Esophagus squamous epithelium (tissue), 4 donors: Measurements from ENCODE around the gene KIDINS220.

Experiments
- CTCF ChIP-seq, 6 experiments: fragments of 450-650 bp in 4 of 6; fragments of 200-600 bp in 2 of 6; sonication (generic) in 2 of 6; IDR thresholded peaks; one replicate each; pipeline ENCODE4 v1.5.1; 2016 to 2019; ENCODE audit warnings: antibody characterized with exemption in 6 of 6, mild to moderate bottlenecking in 4 of 6, moderate library complexity in 4 of 6
- POLR2A ChIP-seq, 4 donors: fragments of 450-650 bp; IDR thresholded peaks; one replicate each; pipeline ENCODE4 v1.6.1; 2017; ENCODE audit warnings: antibody characterized with exemption in 4 of 4, mild to moderate bottlenecking in 4 of 4, moderate library complexity in 3 of 4

DNA sequence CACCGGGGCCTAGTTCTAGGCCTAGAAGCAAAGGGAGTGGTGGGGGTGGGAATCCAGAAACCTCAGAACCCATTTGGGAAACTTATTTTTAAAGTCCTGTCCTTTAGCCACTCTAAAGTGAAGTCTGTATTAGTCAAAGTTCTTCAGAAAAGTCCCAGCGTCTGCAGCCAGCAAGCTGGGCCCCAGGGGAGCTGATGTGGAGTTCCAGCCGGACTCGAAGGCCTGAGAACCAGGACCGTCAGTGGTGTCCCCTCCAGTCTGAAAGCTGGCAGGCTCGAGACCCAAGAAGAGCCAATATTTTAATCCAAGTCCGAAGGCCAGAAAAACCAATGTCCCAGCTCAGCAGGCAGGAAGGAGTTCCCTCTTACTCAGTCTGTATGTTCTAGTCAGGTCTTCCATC, 123.1 kb downstream of the KIDINS220 start:
- no peak for TF ChIP-seq CTCF (IDR thresholded peaks at IDR 0.05)
- no peak for TF ChIP-seq POLR2A (IDR thresholded peaks at IDR 0.05)
